ENCODE measurements around the gene GNAQ.

Gene GNAQ

DNA sequence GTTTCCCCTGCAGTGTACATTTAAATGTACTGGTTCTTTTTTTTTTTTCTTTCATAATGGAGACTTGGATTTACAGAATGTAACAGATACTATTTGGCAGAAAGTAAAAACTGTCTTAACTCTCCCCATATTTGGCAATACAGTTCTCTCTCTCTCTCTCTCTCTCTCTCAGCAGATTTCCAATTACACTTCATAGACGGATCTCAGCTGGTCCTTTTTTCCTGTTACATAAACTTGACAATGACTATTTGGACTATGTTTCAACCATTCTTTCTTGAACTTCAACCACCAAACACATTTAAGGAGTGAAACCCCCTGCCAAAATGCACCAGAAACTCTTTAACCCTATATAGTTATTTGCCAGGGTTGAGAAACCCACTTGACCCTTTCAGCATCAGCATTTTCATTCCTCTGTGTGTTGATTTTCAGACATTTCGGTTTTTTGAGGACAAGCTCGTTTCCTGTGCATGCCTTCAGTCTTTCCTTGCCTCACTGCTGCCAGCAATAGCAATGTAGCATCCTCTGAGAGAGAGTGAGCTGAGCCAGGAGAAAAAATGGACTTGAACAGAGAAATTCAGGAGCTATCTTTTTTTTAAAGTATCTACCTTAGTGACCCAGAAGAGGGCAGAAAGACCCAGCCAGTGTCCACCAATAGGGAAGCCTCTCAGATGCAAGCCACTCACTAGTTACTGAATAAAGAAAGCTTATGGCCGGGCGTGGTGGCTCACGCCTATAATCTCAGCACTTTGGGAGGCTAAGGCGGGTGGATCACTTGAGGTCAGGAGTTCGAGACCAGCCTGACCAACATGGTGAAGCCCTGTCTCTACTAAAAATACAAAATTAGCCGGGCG, 357.4 kb downstream of the GNAQ start:
- no peak for DNase-seq

GRCh38 chr9:77672183-77672582, 359.4 kb downstream of the GNAQ start:
- no peak for DNase-seq

- DNase-seq = no peak
These were observed 364.5 kb downstream of the GNAQ start for GRCh38 chr9:77667151-77667550.

All from CD4-positive, alpha-beta T cell treated with Interleukin-17A for 1 hour (primary cell).